ENCODE measurements around the gene FLAD1. TPM values are rescaled to one million over a fixed set of nuclear protein-coding genes. Genes with fewer than 3 reads are reported as not detected.

The FLAD1 gene
- total RNA-seq, 3 donors from 2014 or later (not counting 1 experiment from before 2014, with no cell fraction given), result 32.1 to 47.6 (median 38.7) TPM

GRCh38 chr1:154945160-154945961 is 37.8 kb upstream of the FLAD1 start:
- intact Hi-C loops (cut with micrococcal nuclease), result no loop called here
- WGBS (ENCODE audit: insufficient coverage), result 88% methylated on average over 15 of the region's 15 CpGs
- Histone ChIP-seq H3K4me1 (ENCODE audit: control insufficient read depth, insufficient read depth, low read length) (peaks cover 46% of the 10 kb centered on the region), H3K27me3 (ENCODE audit: control insufficient read depth, insufficient read depth, low read length) (no peaks in the 10 kb centered on the region), H3K9me3 (ENCODE audit: control insufficient read depth, insufficient read depth, low read length) (no peaks in the 10 kb centered on the region), H3K36me3 (ENCODE audit: control insufficient read depth, insufficient read depth, low read length) (peaks cover 40% of the 10 kb centered on the region), H3K4me3 (ENCODE audit: low read length) (no peak overlapping the region), H3K27ac (ENCODE audit: low read length) (no peak overlapping the region)
- TF ChIP-seq, protein P1, sequence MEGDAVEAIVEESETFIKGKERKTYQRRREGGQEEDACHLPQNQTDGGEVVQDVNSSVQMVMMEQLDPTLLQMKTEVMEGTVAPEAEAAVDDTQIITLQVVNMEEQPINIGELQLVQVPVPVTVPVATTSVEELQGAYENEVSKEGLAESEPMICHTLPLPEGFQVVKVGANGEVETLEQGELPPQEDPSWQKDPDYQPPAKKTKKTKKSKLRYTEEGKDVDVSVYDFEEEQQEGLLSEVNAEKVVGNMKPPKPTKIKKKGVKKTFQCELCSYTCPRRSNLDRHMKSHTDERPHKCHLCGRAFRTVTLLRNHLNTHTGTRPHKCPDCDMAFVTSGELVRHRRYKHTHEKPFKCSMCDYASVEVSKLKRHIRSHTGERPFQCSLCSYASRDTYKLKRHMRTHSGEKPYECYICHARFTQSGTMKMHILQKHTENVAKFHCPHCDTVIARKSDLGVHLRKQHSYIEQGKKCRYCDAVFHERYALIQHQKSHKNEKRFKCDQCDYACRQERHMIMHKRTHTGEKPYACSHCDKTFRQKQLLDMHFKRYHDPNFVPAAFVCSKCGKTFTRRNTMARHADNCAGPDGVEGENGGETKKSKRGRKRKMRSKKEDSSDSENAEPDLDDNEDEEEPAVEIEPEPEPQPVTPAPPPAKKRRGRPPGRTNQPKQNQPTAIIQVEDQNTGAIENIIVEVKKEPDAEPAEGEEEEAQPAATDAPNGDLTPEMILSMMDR (IDR thresholded peaks at IDR 0.05), result no peak
- no peak overlapping the region for H3K4me3 Mint-ChIP-seq
- ATAC-seq (no peak), DNase-seq (no peak)
- no peaks in the 10 kb centered on the region for H3K36me3 Mint-ChIP-seq
- H3K27ac Mint-ChIP-seq, result peak overlapping the region in 1 of 2 donors; percentile 25
- H3K27me3 Mint-ChIP-seq (ENCODE audit: low read depth in 2 of 2), result no peaks in the 10 kb centered on the region
- peaks cover 4 to 25% of the 10 kb centered on the region in 2 donors for H3K4me1 Mint-ChIP-seq
- H3K9me3 Mint-ChIP-seq, result no peaks in the 10 kb centered on the region

DNA sequence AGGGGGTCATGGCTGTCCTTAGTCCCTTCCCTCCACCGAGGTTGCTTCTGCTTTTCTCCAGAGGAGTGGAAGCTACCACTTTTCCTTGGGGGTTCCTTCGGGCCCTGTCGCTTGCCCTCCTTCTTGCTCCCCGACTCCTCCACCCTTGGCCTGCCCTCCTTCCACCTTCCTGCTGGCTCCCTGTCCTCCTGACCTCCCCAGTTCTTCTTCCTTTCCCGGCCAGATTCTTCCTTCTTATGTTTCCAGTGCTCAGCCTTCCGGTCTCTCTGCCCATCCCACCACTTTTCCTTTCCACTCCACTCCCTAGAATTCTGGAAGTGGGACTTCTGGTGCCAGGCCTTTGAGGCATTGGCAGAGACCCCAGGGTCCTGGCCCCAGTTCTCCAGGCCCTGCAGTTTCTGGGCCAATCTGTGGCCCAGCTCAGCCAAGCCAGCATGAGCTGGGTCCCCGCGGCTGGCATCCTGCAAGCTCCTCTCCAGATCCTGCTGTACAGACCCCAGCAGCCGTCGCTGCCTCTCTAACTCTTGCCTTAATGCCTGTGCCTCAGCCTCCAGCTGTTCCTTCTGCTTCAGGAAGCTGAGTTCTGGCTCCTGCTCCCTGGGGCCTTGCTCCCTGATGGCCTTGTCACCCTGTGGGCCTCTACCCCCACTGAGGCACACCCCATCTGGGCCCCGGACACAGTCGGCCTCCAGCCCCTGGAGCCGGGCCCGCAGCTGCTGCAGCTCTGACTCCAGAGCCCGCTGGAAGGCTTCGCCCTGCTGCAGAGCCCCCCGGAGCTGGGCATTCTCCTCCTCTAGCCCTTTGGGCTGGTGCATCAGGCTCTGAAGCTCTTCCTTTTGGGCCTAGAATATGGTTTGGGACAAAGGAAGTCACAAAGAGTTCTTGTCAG is 36.9 kb upstream of the FLAD1 start:
- peaks cover 4 to 25% of the 10 kb centered on the region in 2 donors for H3K4me1 Mint-ChIP-seq
- H3K4me1 ChIP-seq (ENCODE audit: control insufficient read depth, insufficient read depth, low read length), result peaks cover 41% of the 10 kb centered on the region
- no peaks in the 10 kb centered on the region for H3K9me3 Mint-ChIP-seq
- H3K27ac Mint-ChIP-seq, result peak overlapping the region; percentile 25 to 71
- no peaks in the 10 kb centered on the region for H3K27me3 Mint-ChIP-seq (ENCODE audit: low read depth in 2 of 2)
- no peak overlapping the region for H3K27ac ChIP-seq (ENCODE audit: low read length)
- TF ChIP-seq, protein P1 (IDR thresholded peaks at IDR 0.05), result no peak
- DNase-seq (no peak), ATAC-seq (no peak)
- H3K4me3 Mint-ChIP-seq, result peak overlapping the region; percentile 40
- H3K36me3 ChIP-seq (ENCODE audit: control insufficient read depth, insufficient read depth, low read length), result peaks cover 49% of the 10 kb centered on the region
- H3K9me3 ChIP-seq (ENCODE audit: control insufficient read depth, insufficient read depth, low read length), result no peaks in the 10 kb centered on the region
- WGBS (ENCODE audit: insufficient coverage), result 91% methylated on average over 17 of the region's 17 CpGs
- no peaks in the 10 kb centered on the region for H3K27me3 ChIP-seq (ENCODE audit: control insufficient read depth, insufficient read depth, low read length)
- H3K4me3 ChIP-seq (ENCODE audit: low read length), result no peak overlapping the region
- intact Hi-C loops (cut with micrococcal nuclease), result no loop called here
- H3K36me3 Mint-ChIP-seq, result no peaks in the 10 kb centered on the region

DNA sequence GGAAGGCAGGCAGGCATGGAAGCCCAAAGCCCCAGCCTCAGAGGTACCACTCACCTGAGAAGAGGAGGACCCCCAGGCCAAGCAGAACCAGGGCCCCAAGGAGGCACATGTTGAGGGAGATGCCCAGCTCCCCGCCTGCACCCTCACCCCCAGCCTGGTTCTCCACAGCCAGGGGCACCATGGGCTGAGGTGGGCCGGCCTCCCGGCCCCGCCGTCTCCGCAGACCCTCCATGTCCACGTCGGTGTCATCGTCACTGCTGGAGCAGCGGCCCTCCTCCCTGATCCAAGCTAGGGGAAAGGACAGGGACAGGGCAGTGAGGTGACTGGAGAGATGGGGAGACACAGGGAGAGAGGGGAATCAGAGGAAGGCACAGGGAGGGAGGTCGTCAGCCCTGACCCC is 35.1 kb upstream of the FLAD1 start:
- H3K4me1 ChIP-seq (ENCODE audit: control insufficient read depth, insufficient read depth, low read length), result peaks cover 41% of the 10 kb centered on the region
- H3K9me3 ChIP-seq (ENCODE audit: control insufficient read depth, insufficient read depth, low read length), result no peaks in the 10 kb centered on the region
- intact Hi-C loops (cut with micrococcal nuclease), result no loop called here
- no peak overlapping the region for H3K4me3 ChIP-seq (ENCODE audit: low read length)
- TF ChIP-seq, protein P1 (IDR thresholded peaks at IDR 0.05), result no peak
- no peak overlapping the region for H3K27ac ChIP-seq (ENCODE audit: low read length)
- ATAC-seq (no peak), DNase-seq (no peak)
- WGBS (ENCODE audit: insufficient coverage), result 97% methylated on average over 11 of the region's 11 CpGs
- no peaks in the 10 kb centered on the region for H3K9me3 Mint-ChIP-seq
- H3K36me3 Mint-ChIP-seq, result no peaks in the 10 kb centered on the region
- no peak overlapping the region for H3K4me3 Mint-ChIP-seq
- H3K27me3 ChIP-seq (ENCODE audit: control insufficient read depth, insufficient read depth, low read length), result no peaks in the 10 kb centered on the region
- peak overlapping the region in 1 of 2 donors; percentile 36 for H3K27ac Mint-ChIP-seq
- no peaks in the 10 kb centered on the region for H3K27me3 Mint-ChIP-seq (ENCODE audit: low read depth in 2 of 2)
- peaks cover 55% of the 10 kb centered on the region for H3K36me3 ChIP-seq (ENCODE audit: control insufficient read depth, insufficient read depth, low read length)
- peaks cover 18 to 40% of the 10 kb centered on the region in 2 donors for H3K4me1 Mint-ChIP-seq
